ENCODE measurements around the gene MSANTD7. TPM values are rescaled to one million over a fixed set of nuclear protein-coding genes. Genes with fewer than 3 reads are reported as not detected.

Gene MSANTD7
- total RNA-seq, 4 donors from 2014 or later: 5.4 to 11.1 (median 8.0) TPM

DNA sequence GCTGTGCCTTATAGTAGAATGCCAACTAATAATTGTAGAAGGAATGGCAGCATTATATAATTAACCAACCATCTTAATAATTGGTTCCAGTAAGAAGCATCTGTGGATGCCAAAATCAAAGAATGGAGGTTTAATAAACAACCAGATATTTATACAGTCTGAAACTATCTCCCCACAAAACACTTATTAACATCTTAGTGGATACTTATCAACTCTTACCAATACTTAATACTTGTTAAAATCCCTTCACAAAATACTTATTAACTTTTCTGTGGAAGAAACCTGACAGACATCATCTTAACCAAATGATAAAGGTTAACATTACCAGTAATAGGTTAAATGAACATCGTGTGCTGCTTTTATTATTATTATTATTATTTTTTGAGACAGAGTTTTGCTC, 34.3 kb upstream of the MSANTD7 start:
- intact Hi-C loops (cut with DNase I): no loop called here
- WGBS: 90% methylated on average over 1 of the region's 1 CpG

DNA sequence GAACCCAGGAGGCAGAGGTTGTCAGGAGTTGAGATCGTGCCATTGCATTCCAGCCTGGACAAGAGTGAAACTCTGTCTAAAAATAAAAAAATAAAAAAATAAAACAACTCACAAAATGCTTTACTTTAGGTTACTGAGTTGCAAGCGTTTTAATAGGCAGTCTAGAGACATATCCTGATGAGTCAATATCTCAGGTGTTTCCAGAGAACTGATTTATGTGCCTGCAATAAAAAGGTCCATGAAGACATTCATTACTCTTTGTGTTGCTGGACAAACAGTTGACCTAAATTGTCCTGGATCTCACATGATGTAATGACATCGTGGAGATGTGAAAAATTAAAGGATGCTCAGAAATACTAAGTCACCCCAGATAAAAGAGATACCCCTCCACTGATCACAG, 31.8 kb upstream of the MSANTD7 start:
- DNase-seq (ENCODE audit: extremely low spot score): no peak
- H3K4me3 ChIP-seq: no peak overlapping the region
- no peaks in the 10 kb centered on the region for H3K9me3 ChIP-seq
- WGBS: 79% methylated on average over 3 of the region's 3 CpGs
- H3K27me3 ChIP-seq: no peaks in the 10 kb centered on the region
- no peaks in the 10 kb centered on the region for H3K36me3 ChIP-seq
- TF ChIP-seq, protein P1, sequence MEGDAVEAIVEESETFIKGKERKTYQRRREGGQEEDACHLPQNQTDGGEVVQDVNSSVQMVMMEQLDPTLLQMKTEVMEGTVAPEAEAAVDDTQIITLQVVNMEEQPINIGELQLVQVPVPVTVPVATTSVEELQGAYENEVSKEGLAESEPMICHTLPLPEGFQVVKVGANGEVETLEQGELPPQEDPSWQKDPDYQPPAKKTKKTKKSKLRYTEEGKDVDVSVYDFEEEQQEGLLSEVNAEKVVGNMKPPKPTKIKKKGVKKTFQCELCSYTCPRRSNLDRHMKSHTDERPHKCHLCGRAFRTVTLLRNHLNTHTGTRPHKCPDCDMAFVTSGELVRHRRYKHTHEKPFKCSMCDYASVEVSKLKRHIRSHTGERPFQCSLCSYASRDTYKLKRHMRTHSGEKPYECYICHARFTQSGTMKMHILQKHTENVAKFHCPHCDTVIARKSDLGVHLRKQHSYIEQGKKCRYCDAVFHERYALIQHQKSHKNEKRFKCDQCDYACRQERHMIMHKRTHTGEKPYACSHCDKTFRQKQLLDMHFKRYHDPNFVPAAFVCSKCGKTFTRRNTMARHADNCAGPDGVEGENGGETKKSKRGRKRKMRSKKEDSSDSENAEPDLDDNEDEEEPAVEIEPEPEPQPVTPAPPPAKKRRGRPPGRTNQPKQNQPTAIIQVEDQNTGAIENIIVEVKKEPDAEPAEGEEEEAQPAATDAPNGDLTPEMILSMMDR (IDR thresholded peaks at IDR 0.05): no peak
- no peak for TF ChIP-seq EP300 (IDR thresholded peaks at IDR 0.05)
- no peak for TF ChIP-seq POLR2AphosphoS5 (IDR thresholded peaks at IDR 0.05)
- TF ChIP-seq POLR2A (IDR thresholded peaks at IDR 0.05; ENCODE audit: low read depth): no peak
- H3K4me1 ChIP-seq: no peaks in the 10 kb centered on the region
- intact Hi-C loops (cut with DNase I): no loop called here
- no peak overlapping the region for H3K27ac ChIP-seq (replicated peaks in 1 of 4)

More for the DNA sequence above, 34.3 kb upstream of the MSANTD7 start:
- Histone ChIP-seq H3K36me3 (no peaks in the 10 kb centered on the region), H3K4me3 (no peak overlapping the region), H3K4me1 (peaks cover 0 to under 1% (median 0%) of the 10 kb centered on the region in 4 donors), H3K27ac (replicated peaks in 1 of 4) (no peak overlapping the region), H3K9me3 (no peaks in the 10 kb centered on the region), H3K27me3 (no peaks in the 10 kb centered on the region)
- DNase-seq (ENCODE audit: extremely low spot score): no peak
- no peak for TF ChIP-seq POLR2A (IDR thresholded peaks at IDR 0.05; ENCODE audit: low read depth)
- TF ChIP-seq, protein P1 (IDR thresholded peaks at IDR 0.05): no peak
- TF ChIP-seq EP300 (IDR thresholded peaks at IDR 0.05): no peak
- no peak for TF ChIP-seq POLR2AphosphoS5 (IDR thresholded peaks at IDR 0.05)

DNA sequence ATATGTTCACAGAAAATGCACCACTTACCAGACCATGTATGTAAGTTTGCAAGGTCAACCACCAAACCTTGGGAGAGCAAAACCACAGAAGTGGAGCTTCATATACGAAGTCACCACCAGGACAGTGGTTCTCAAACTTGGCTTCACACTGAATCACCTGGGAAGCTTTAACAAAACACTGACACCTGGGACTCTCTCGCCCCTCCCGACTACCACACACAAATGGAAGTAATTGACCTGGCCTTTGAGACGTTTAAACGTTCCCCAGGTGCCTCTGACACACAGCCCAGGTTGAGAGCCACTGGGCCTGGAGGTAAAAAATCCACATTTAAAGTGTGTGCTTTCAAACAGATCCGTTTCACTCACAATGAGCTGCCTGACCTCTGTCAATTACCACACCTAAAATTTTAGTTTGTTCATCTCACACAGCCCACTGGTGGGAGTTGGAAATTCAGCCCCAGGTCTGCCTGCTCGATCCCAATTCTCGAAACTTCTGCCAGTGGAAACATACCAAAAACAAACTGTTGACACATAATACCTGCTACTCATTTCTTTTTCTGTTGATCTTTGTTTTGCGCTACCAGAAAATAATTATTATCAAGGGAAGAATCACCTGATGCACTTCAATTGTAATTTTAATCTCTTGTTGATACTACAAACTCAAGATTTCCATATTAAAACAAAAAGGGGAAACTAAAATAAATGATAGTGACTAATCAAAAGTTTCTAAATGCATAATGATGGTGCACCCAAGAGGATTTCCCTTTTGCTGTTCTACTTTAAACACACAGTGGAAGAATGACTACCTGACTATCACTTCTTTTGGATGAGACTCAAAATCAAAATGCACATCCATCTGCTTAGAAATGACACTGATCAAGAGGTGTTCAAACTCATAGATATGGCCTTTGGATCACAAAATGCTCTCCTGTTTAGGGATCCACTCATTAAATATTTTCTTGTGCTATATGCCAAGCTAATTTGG, 26.8 kb upstream of the MSANTD7 start:
- no peak for TF ChIP-seq POLR2AphosphoS5 (IDR thresholded peaks at IDR 0.05)
- no peak for TF ChIP-seq POLR2A (IDR thresholded peaks at IDR 0.05; ENCODE audit: low read depth)
- TF ChIP-seq, protein P1 (IDR thresholded peaks at IDR 0.05): no peak
- no peak for TF ChIP-seq EP300 (IDR thresholded peaks at IDR 0.05)
- Histone ChIP-seq H3K27ac (replicated peaks in 1 of 4) (no peak overlapping the region), H3K4me3 (no peak overlapping the region), H3K4me1 (no peaks in the 10 kb centered on the region), H3K9me3 (no peaks in the 10 kb centered on the region), H3K27me3 (no peaks in the 10 kb centered on the region), H3K36me3 (no peaks in the 10 kb centered on the region)
- intact Hi-C loops (cut with DNase I): no loop called here
- 82% methylated on average over 9 of the region's 9 CpGs for WGBS
- DNase-seq (ENCODE audit: extremely low spot score): no peak

- TF ChIP-seq POLR2A (IDR thresholded peaks at IDR 0.05; ENCODE audit: low read depth): no peak
- no peak for TF ChIP-seq EP300 (IDR thresholded peaks at IDR 0.05)
- TF ChIP-seq, protein P1 (IDR thresholded peaks at IDR 0.05): no peak
- TF ChIP-seq POLR2AphosphoS5 (IDR thresholded peaks at IDR 0.05): no peak
- Histone ChIP-seq H3K9me3 (no peaks in the 10 kb centered on the region), H3K4me1 (no peaks in the 10 kb centered on the region), H3K27ac (replicated peaks in 1 of 4) (no peak overlapping the region), H3K4me3 (no peak overlapping the region), H3K27me3 (no peaks in the 10 kb centered on the region), H3K36me3 (no peaks in the 10 kb centered on the region)
- WGBS: 96% methylated on average over 3 of the region's 3 CpGs
- intact Hi-C loops (cut with DNase I): no loop called here
- DNase-seq (ENCODE audit: extremely low spot score): no peak
Measured at GRCh38 chr10:14812271-14812670, 25.8 kb upstream of the MSANTD7 start.

Measured in esophagus muscularis mucosa (tissue), 4 donors.